Lung (tissue), 12 donors: ENCODE measurements around the gene MAP6D1. TPM values are rescaled to one million over a fixed set of nuclear protein-coding genes. Genes with fewer than 3 reads are reported as not detected.
A peak's percentile ranks its signal among the peaks of the same experiment; 100 is the strongest.

Source experiments
- ATAC-seq: fragments of 200-7000 bp; cut with Tn5 transposase; one replicate; pipeline ENCODE4 v1.9.1; 2020; ENCODE audit warnings: moderate number of reproducible peaks; ENCODE audit not compliant: insufficient read depth, low FRiP score
- DNase-seq, 3 donors: peaks; one replicate each; pipeline ENCODE4 v3.0.0-alpha.2; 2013 to 2017
- H3K27ac ChIP-seq, 2 donors: one replicate each; pipeline ENCODE4 v1.5.1; 2013; ENCODE audit warnings: mild to moderate bottlenecking in 2 of 2, moderate library complexity in 2 of 2, control low read depth in 1 of 2, inconsistent platforms in 1 of 2, low read depth in 1 of 2, low read length in 1 of 2
- H3K27me3 ChIP-seq, 3 donors: one replicate each; pipeline ENCODE4 v1.5.1; 2013; ENCODE audit warnings: low read length in 2 of 3; ENCODE audit not compliant: control insufficient read depth in 3 of 3, insufficient read depth in 3 of 3
- H3K36me3 ChIP-seq, 4 donors: one replicate each; pipeline ENCODE4 v1.5.1; 2013; ENCODE audit warnings: low read length in 4 of 4, mild to moderate bottlenecking in 1 of 4, moderate library complexity in 1 of 4; ENCODE audit not compliant: control insufficient read depth in 4 of 4, insufficient read depth in 4 of 4
- H3K4me1 ChIP-seq, 5 donors: one replicate each; pipeline ENCODE4 v1.5.1; 2013; ENCODE audit warnings: low read length in 5 of 5, mild to moderate bottlenecking in 2 of 5, moderate library complexity in 1 of 5; ENCODE audit not compliant: control insufficient read depth in 5 of 5, insufficient read depth in 5 of 5
- H3K4me3 ChIP-seq: one replicate; pipeline ENCODE4 v1.5.1; 2013; ENCODE audit warnings: mild to moderate bottlenecking, control low read depth, moderate library complexity
- H3K9ac ChIP-seq, 2 donors: one replicate each; pipeline ENCODE4 v1.5.1; 2013; ENCODE audit warnings: low read length in 2 of 2, control low read depth in 1 of 2; ENCODE audit not compliant: insufficient read depth in 1 of 2
- H3K9me3 ChIP-seq, 4 donors: one replicate each; pipeline ENCODE4 v1.5.1; 2013; ENCODE audit warnings: low read length in 3 of 4, mild to moderate bottlenecking in 1 of 4, moderate library complexity in 1 of 4; ENCODE audit not compliant: control insufficient read depth in 4 of 4, insufficient read depth in 3 of 4
- CTCF ChIP-seq: IDR thresholded peaks from 2 replicates; pipeline ENCODE4 v1.5.1; 2012; ENCODE audit warnings: mild to moderate bottlenecking; ENCODE audit errors: control extremely low read depth, extremely low read depth
- polyA plus RNA-seq, 2 donors: library from polyadenylated mRNA; stranded (reverse); fragments of 200-250 nt; gene quantifications; one replicate each; pipeline ENCODE4 v1.2.1, GENCODE V29; 2013
- total RNA-seq, 2 donors: library from RNA; depleted of rRNA in 1 of 2; stranded (reverse); fragments of >200 nt in 1 of 2; gene quantifications; one replicate each; pipeline ENCODE4 v1.2.1, GENCODE V29; 2014 to 2021
- donor health status: control.
- donor health status: control.
- donor health status: Bipolar disorder and iron deficiency.
- donor health status: healthy.
- donor health status: DM: yes; HTN: yes; CAD: no.

The MAP6D1 gene
- total and polyA plus RNA-seq, 4 donors = 0.64 to 1.9 (median 1.3) TPM

GRCh38 chr3:183766107-183766506 lies 59.3 kb downstream of the MAP6D1 start:
- peaks cover 0 to 6% (median 0%) of the 10 kb centered on the region in 5 donors for H3K4me1 ChIP-seq
- no peaks in the 10 kb centered on the region for H3K27me3 ChIP-seq
- no peak for DNase-seq
- H3K9ac ChIP-seq = no peak overlapping the region
- peak overlapping the region in 1 of 2 donors; percentile 45 for H3K27ac ChIP-seq
- no peak overlapping the region for H3K4me3 ChIP-seq
- H3K36me3 ChIP-seq = peaks cover 5 to 18% (median 16%) of the 10 kb centered on the region in 4 donors
- no peak for TF ChIP-seq CTCF
- no peaks in the 10 kb centered on the region for H3K9me3 ChIP-seq
- no peak for ATAC-seq

Other genes with a start within 250 kb of the MAP6D1 start
- 100 to 1,000 TPM in 1 of 2 donors, 10 to 100 TPM in 1; 58.1 to 352 TPM for gene KLHL24, start 190.0 kb downstream of the MAP6D1 start, total RNA-seq
- gene KLHL24, start 190.0 kb downstream of the MAP6D1 start, polyA plus RNA-seq = 10 to 100 TPM; 14.3 to 17.6 TPM
- gene YEATS2, start 127.8 kb downstream of the MAP6D1 start, total RNA-seq = 10 to 100 TPM; 25.2 to 42.9 TPM
- 10 to 100 TPM in 1 of 2 donors, 1 to 10 TPM in 1; 9.6 to 12.6 TPM for gene YEATS2, start 127.8 kb downstream of the MAP6D1 start, polyA plus RNA-seq
- 10 to 100 TPM; 30.0 to 64.0 TPM for gene PARL, start 59.3 kb upstream of the MAP6D1 start, total RNA-seq
- gene PARL, start 59.3 kb upstream of the MAP6D1 start, polyA plus RNA-seq = 100 to 1,000 TPM in 1 of 2 donors, 10 to 100 TPM in 1; 45.5 to 118 TPM
- 10 to 100 TPM; 29.5 to 78.1 TPM for gene ABCC5, start 192.3 kb upstream of the MAP6D1 start, total RNA-seq
- 10 to 100 TPM; 12.1 to 12.4 TPM for gene ABCC5, start 192.3 kb upstream of the MAP6D1 start, polyA plus RNA-seq
- gene HTR3D, start 206.2 kb upstream of the MAP6D1 start, total RNA-seq = not detected
- gene HTR3D, start 206.2 kb upstream of the MAP6D1 start, polyA plus RNA-seq = not detected
- gene HTR3C, start 227.5 kb upstream of the MAP6D1 start, total RNA-seq = under 1 TPM in 1 of 2 donors, not detected in 1; 0.46 TPM
- gene HTR3C, start 227.5 kb upstream of the MAP6D1 start, polyA plus RNA-seq = under 1 TPM; 0.09 to 0.47 TPM